C4-2B (cell line): ENCODE results near the gene PELI1.
"Not testable (repeated sequence)": the region's sequence is repeated elsewhere in the genome, so short reads cannot be mapped to it uniquely, and the experiment has no call there.

Experiments used
- H3K27ac ChIP-seq: fragments of 450-650 bp; 2 replicates; pipeline ENCODE4 v1.5.1; 2017
- CTCF ChIP-seq: fragments of 450-650 bp; conservative IDR thresholded peaks from 2 replicates; pipeline ENCODE4 v1.5.1; 2017; ENCODE audit warnings: mild to moderate bottlenecking
- ZFX ChIP-seq: fragments of 450-650 bp; IDR thresholded peaks from 2 replicates; pipeline ENCODE4 v1.6.1; 2017

PELI1 gene

GRCh38 chr2:64085936-64086335, 58.3 kb downstream of the PELI1 start:
- no peak overlapping the region for H3K27ac ChIP-seq
- TF ChIP-seq ZFX (no peak), CTCF (no peak)

GRCh38 chr2:64081046-64081445, 63.2 kb downstream of the PELI1 start:
- TF ChIP-seq ZFX (no peak), CTCF (no peak)
- H3K27ac ChIP-seq = no peak overlapping the region

GRCh38 chr2:64080179-64080578, 64.0 kb downstream of the PELI1 start:
- TF ChIP-seq CTCF (no peak), ZFX (no peak)
- H3K27ac ChIP-seq = no peak overlapping the region

- H3K27ac ChIP-seq = not testable (repeated sequence)
Measured at GRCh38 chr2:64079688-64080087, 64.5 kb downstream of the PELI1 start.

GRCh38 chr2:64076828-64077227, 67.4 kb downstream of the PELI1 start:
- H3K27ac ChIP-seq = not testable (repeated sequence)

- not testable (repeated sequence) for H3K27ac ChIP-seq
Measured at GRCh38 chr2:64074616-64075015, 69.6 kb downstream of the PELI1 start.

- no peak overlapping the region for H3K27ac ChIP-seq
- TF ChIP-seq ZFX (no peak), CTCF (no peak)
Measured at GRCh38 chr2:64067326-64067725, 76.9 kb downstream of the PELI1 start.

- H3K27ac ChIP-seq = peak overlapping the region; percentile 32; the same call in 1 of the 2 replicates
Measured at GRCh38 chr2:64065516-64065915, 78.7 kb downstream of the PELI1 start.

GRCh38 chr2:64063924-64064331, 80.3 kb downstream of the PELI1 start:
- no peak overlapping the region; the same call in 1 of the 2 replicates for H3K27ac ChIP-seq
- TF ChIP-seq CTCF (no peak), ZFX (no peak)

More at GRCh38 chr2:64065516-64065915, 78.7 kb downstream of the PELI1 start:
- no peak for TF ChIP-seq ZFX
- no peak for TF ChIP-seq CTCF
